ENCODE measurements around the gene LY6G6D.

- no peak for TF ChIP-seq EP300 (IDR thresholded peaks at IDR 0.05; ENCODE audit: low read depth)
- TF ChIP-seq POLR2A (IDR thresholded peaks at IDR 0.05), result peak; percentile 75
These were observed 15.0 kb downstream of the LY6G6D start for GRCh38 chr6:31729979-31730630.

All from transverse colon (tissue), 1 donor.